Measurements from ENCODE around the gene FNDC3A. TPM values are rescaled to one million over a fixed set of nuclear protein-coding genes. Genes with fewer than 3 reads are reported as not detected.

The FNDC3A gene
- 10 to 100 TPM; 48.2 to 86.3 TPM for total RNA-seq

- TF ChIP-seq CTCF (IDR thresholded peaks at IDR 0.05), result no peak
- ATAC-seq (ENCODE audit: insufficient number of reproducible peaks, low FRiP score, low read depth), result peak; percentile 73
- peak; percentile 40 for DNase-seq (ENCODE audit: low spot score)
- peak within 1 kb of the TSS; percentile 98 for H3K27ac ChIP-seq
- H3K4me1 ChIP-seq (ENCODE audit: control insufficient read depth in 1 of 2, low read depth in 2 of 2), result peaks cover 29 to 49% of the 10 kb centered on the region in 2 donors
- H3K27me3 ChIP-seq (replicated peaks; ENCODE audit: insufficient read depth), result no peaks in the 10 kb centered on the region
- peak within 1 kb of the TSS; percentile 98 for H3K4me3 ChIP-seq
- H3K9me3 ChIP-seq, result no peaks in the 10 kb centered on the region
- H3K36me3 ChIP-seq, result no peaks in the 10 kb centered on the region
These were observed at the start of gene FNDC3A for GRCh38 chr13:48975856-48976575. Gene FNDC3A (plus strand): TSS chr13:48975912. CDS start chr13:49006191, 30,279 bp downstream.

- no peaks in the 10 kb centered on the region for H3K4me1 ChIP-seq (ENCODE audit: control insufficient read depth in 1 of 2, low read depth in 2 of 2)
- no peaks in the 10 kb centered on the region for H3K36me3 ChIP-seq
- no peaks in the 10 kb centered on the region for H3K27me3 ChIP-seq (replicated peaks; ENCODE audit: insufficient read depth)
- DNase-seq (ENCODE audit: low spot score) (no peak), ATAC-seq (ENCODE audit: insufficient number of reproducible peaks, low FRiP score, low read depth) (no peak)
- no peak for TF ChIP-seq CTCF (IDR thresholded peaks at IDR 0.05)
- no peak overlapping the region for H3K27ac ChIP-seq
- no peaks in the 10 kb centered on the region for H3K9me3 ChIP-seq
- H3K4me3 ChIP-seq, result no peak overlapping the region
These were observed 46.8 kb upstream of the FNDC3A start for GRCh38 chr13:48928757-48929430.

GRCh38 chr13:48930918-48931317 lies 44.8 kb upstream of the FNDC3A start:
- Histone ChIP-seq H3K36me3 (no peaks in the 10 kb centered on the region), H3K27me3 (replicated peaks; ENCODE audit: insufficient read depth) (no peaks in the 10 kb centered on the region), H3K4me1 (ENCODE audit: control insufficient read depth in 1 of 2, low read depth in 2 of 2) (no peaks in the 10 kb centered on the region), H3K4me3 (no peak overlapping the region), H3K27ac (no peak overlapping the region), H3K9me3 (no peaks in the 10 kb centered on the region)
- ATAC-seq (ENCODE audit: insufficient number of reproducible peaks, low FRiP score, low read depth) (no peak), DNase-seq (ENCODE audit: low spot score) (no peak)
- no peak for TF ChIP-seq CTCF (IDR thresholded peaks at IDR 0.05)

GRCh38 chr13:48938308-48938943 lies 37.3 kb upstream of the FNDC3A start:
- no peaks in the 10 kb centered on the region for H3K36me3 ChIP-seq
- TF ChIP-seq CTCF (IDR thresholded peaks at IDR 0.05), result no peak
- H3K9me3 ChIP-seq, result no peaks in the 10 kb centered on the region
- no peak overlapping the region for H3K27ac ChIP-seq
- no peaks in the 10 kb centered on the region for H3K27me3 ChIP-seq (replicated peaks; ENCODE audit: insufficient read depth)
- no peak overlapping the region for H3K4me3 ChIP-seq
- H3K4me1 ChIP-seq (ENCODE audit: control insufficient read depth in 1 of 2, low read depth in 2 of 2), result no peaks in the 10 kb centered on the region
- no peak for DNase-seq (ENCODE audit: low spot score)
- ATAC-seq (ENCODE audit: insufficient number of reproducible peaks, low FRiP score, low read depth), result no peak

- TF ChIP-seq CTCF (IDR thresholded peaks at IDR 0.05), result no peak
- Histone ChIP-seq H3K27ac (no peak overlapping the region), H3K9me3 (no peaks in the 10 kb centered on the region), H3K36me3 (no peaks in the 10 kb centered on the region), H3K4me3 (no peak overlapping the region), H3K4me1 (ENCODE audit: control insufficient read depth in 1 of 2, low read depth in 2 of 2) (peaks cover 0 to 4% of the 10 kb centered on the region in 2 donors), H3K27me3 (replicated peaks; ENCODE audit: insufficient read depth) (no peaks in the 10 kb centered on the region)
- DNase-seq (ENCODE audit: low spot score) (no peak), ATAC-seq (ENCODE audit: insufficient number of reproducible peaks, low FRiP score, low read depth) (no peak)
These were observed 36.0 kb upstream of the FNDC3A start for GRCh38 chr13:48939728-48940127.
